CD4-positive, alpha-beta T cell treated with Interleukin-6 at 100 ng/mL for 8 hours (primary cell): ENCODE measurements around the gene SNX21.
A peak's percentile ranks its signal among the peaks of the same experiment; 100 is the strongest.
"Not testable (repeated sequence)": the region's sequence is repeated elsewhere in the genome, so short reads cannot be mapped to it uniquely, and the experiment has no call there.

ENCODE experiments used
- DNase-seq: peaks from one replicate; pipeline ENCODE4 v3.0.0-alpha.2; 2020; ENCODE audit warnings: mixed read lengths, low spot score

SNX21 gene, protein sequence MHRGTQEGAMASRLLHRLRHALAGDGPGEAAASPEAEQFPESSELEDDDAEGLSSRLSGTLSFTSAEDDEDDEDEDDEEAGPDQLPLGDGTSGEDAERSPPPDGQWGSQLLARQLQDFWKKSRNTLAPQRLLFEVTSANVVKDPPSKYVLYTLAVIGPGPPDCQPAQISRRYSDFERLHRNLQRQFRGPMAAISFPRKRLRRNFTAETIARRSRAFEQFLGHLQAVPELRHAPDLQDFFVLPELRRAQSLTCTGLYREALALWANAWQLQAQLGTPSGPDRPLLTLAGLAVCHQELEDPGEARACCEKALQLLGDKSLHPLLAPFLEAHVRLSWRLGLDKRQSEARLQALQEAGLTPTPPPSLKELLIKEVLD

GRCh38 chr20:45833030-45833882 is at the start of gene SNX21:
Gene SNX21 (plus strand): TSS chr20:45833799. CDS start chr20:45833920, 121 bp downstream.
- no peak for DNase-seq

DNA sequence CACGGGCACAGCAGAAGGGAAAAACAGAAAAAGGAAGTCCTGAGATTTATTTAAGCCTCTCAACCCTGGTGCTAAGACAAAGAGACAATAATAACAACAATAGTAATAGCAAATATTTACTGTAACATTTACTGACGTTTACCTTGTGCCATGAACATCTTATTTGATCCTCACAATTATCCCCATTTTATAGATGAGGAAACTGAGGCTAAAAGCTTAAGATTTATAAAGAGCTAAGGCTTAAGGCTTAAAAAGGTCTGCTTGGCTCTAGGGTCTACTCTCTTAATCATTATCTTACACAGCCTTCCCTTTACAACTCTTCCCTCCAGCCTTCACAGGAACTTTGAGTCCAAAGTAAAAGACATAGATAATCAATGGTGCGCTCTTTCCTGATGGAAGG is 45.2 kb upstream of the SNX21 start:
- no peak for DNase-seq

- DNase-seq = no peak
These were observed 41.1 kb upstream of the SNX21 start for GRCh38 chr20:45792317-45793118.

DNA sequence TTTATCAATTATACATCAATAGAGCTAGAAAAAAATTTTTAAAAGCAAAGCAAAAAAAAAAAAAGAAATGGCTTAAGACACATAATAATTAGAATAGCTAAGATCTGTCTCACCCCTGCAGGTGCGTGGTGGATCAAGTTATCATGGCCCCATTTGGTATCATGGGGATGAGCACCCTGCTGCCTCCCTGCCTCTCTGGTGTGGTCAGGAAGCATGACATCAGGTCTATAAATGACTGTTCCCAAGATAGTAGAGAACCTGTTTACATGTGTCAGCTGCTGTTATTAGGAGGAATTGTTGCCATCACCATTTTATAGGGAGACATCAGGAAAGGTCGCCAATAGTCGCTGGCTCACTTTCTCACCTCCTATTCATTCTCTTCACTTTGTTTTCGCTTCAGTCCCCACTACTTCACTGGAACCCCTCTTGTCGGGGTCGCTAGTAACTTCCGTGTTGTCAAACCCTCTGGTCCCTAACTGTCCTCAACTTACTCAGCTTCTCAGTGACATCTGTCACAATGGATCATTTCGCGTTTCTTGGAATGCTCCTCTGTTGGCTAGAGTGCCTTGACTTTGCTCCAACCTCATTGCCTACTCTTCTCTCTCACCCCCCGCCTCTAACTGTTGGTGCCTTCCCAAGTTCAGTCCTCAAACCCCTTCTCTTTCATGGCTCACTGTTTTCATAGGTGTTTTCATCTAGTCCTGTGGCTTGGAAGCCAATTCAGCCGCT is 37.1 kb upstream of the SNX21 start:
- no peak for DNase-seq

DNA sequence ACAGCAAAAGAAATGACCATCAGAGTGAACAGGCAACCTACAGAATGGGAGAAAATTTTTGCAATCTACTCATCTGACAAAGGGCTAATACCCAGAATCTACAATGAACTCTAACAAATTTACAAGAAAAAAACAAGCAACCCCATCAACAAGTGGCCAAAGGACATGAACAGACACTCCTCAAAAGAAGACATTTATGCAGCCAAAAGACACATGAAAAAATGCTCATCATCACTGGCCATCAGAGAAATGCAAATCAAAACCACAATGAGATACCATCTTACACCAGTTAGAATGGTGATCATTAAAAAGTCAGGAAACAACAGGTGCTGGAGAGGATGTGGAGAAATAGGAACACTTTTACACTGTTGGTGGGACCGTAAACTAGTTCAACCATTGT is 36.1 kb upstream of the SNX21 start:
- not testable (repeated sequence) for DNase-seq

- not testable (repeated sequence) for DNase-seq
These were observed 35.6 kb upstream of the SNX21 start for GRCh38 chr20:45797955-45798354.

GRCh38 chr20:45798935-45799642 is 34.5 kb upstream of the SNX21 start:
- DNase-seq = peak; percentile 73

DNA sequence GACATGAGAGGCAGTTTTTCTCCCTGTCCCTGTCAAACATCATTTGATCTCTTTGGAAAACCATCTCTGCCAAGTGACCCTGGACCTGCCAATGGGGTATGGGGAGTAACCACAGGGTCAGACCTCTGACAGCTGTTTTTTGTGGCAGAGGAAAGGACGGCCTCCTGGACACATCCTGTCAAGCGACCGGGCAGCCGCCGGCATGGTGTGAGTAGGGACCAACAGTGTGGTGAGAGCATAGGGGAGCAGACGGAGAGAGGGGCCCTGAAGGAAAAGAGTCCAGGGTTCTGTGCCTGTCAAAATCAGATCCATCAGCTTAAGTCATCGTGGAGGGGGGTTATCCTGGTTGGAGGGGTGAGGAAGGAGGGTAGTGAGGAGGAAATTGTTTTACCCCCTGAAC is 31.7 kb upstream of the SNX21 start:
- no peak for DNase-seq

DNA sequence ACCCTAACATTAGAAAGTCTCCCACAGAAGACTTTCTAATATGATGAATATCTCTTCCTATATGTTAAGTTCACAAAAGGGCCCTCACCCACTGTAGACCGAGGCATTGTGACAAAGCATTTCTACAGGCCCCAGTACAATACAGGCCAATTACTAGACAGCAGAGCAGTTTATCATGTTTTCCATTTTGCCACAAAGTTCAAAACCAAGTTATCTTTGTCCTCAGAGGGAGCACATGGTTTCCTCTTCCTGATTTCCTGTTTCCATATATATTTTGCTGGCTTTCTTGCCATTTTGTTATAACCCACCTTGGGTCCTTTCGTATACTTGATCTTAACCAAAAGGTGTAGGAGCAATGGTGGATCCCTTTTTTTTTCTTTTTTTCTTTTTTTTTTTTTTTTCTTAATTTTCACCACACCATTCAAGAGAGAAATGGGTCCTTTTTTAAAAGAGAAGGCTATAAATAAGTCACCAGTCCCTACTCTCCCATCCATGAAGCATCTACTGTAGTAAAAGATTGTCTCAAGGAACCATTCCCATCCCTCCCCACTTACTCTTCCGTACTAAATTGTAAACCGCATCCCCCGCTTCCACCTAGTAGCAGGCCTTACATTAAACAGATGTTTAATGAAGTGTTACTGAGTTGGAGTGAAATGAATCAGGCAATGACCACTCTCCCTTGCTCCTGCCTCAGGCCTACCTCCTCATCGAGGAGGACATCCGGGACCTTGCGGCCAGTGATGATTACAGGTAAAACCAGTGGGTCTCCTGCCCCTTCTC is 23.2 kb upstream of the SNX21 start:
- no peak for DNase-seq

GRCh38 chr20:45812157-45813005 is 21.2 kb upstream of the SNX21 start, which contains the start of gene UBE2C:
Gene UBE2C (plus strand): TSS chr20:45812644. CDS start chr20:45812696, 52 bp downstream.
- DNase-seq = peak; percentile 95

- DNase-seq = no peak
These were observed 20.6 kb upstream of the SNX21 start for GRCh38 chr20:45813006-45813340.

- no peak for DNase-seq
These were observed 20.1 kb upstream of the SNX21 start for GRCh38 chr20:45813489-45813888.

GRCh38 chr20:45814314-45814713 is 19.3 kb upstream of the SNX21 start:
- DNase-seq = no peak

GRCh38 chr20:45816951-45817350 is 16.6 kb upstream of the SNX21 start:
- DNase-seq = no peak

DNA sequence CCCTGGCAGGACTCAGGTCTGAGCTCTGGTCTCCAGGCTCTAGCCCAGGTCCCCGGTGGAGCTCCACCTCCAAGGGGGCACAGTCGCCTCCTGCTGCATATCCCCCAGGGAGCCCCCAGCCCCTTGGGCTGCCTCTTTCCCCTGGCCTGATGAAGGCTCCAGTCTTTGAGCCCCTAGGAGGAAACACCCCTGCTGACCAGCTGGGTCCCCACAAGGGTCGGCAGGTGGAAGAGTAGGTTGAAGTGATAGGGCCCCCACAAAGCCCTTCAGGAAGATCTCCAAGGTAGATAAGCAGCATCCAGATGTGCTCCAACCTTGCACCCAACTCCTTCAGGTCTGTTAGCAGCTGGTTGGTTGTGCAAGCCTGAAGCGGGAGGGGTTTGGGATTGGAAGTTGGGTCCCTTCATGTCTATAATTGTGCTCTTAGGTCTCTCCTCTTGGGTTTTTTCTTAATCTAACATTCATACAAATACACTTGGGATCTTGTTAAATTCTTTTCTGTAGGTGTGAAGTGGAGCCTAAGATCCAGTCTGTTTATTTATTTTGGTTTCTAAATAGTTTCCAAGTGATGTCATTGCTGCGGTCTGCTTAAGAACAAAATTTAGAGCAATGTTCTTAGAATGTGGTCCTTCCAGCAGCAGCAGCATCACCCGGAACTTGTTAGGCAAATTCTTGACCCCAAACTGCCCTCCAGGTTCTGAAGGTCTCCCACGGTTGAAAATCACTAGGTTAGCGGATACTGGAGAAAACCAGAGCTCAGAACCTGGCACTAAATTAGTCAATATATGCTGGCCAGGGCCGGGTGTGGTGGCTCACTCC is 16.0 kb upstream of the SNX21 start:
- DNase-seq = no peak

GRCh38 chr20:45818239-45818638 is 15.4 kb upstream of the SNX21 start:
- no peak for DNase-seq

DNA sequence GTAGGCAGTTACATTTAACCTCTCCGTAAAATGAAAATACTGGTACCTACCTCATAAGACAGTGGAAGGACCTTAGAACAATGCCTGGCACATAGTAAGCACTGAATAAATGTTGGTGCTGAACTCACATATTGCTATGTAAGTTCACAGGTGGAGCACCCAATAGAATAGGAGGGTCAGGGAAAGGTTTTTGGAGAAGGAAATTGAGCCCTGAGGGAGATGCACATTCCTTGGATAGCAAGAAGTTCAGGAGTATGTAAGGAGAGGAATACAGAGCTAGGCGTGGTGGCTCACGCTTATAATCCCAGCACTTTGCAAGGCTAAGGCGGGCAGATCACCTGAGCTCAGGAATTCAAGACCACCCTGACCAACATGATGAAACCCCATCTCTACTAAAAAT is 14.1 kb upstream of the SNX21 start:
- DNase-seq = no peak

GRCh38 chr20:45821947-45822346 is 11.7 kb upstream of the SNX21 start:
- no peak for DNase-seq
